Keratinocyte (primary cell): ENCODE data around the gene CLDN14.

ENCODE experiments used
- EZH2 ChIP-seq: IDR thresholded peaks from one replicate; pipeline ENCODE4 v1.6.1; 2012; ENCODE audit warnings: inconsistent platforms, mild to moderate bottlenecking, low read length, moderate library complexity
- TF ChIP-seq, protein P1 (sequence below), 3 experiments: IDR thresholded peaks in 1 of 3; conservative IDR thresholded peaks in 1 of 3; optimal IDR thresholded peaks in 1 of 3; 2 replicates in 2 of 3; 3 replicates in 1 of 3; pipeline versions ENCODE3 to v1.5.1; 2011; ENCODE audit warnings: low read length in 3 of 3, mild to moderate bottlenecking in 3 of 3, moderate library complexity in 2 of 3, control low read depth in 1 of 3, inconsistent platforms in 1 of 3; ENCODE audit not compliant: insufficient read depth in 2 of 3; ENCODE audit errors: extremely low read depth in 1 of 3

DNA sequence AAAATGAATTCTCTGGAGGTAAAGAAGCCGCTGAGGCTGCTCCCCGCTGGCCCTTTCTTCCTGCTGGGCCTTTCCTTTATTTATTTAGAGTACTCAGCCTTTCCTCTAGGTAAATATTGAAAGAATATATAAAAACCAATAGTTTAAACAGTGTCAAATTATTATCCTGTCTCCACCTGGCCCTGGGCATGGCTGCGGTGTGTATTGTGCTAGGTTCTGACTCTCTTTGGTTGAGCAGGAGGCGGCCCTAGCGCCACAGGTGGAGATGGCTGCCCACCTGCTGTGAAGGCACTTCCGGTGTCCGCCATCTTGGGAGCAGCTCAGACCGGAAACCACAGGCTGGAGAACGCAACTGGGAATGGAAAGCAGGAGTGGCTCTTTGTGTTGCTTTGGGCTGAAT is 29.0 kb upstream of the CLDN14 start:
- TF ChIP-seq, protein P1, sequence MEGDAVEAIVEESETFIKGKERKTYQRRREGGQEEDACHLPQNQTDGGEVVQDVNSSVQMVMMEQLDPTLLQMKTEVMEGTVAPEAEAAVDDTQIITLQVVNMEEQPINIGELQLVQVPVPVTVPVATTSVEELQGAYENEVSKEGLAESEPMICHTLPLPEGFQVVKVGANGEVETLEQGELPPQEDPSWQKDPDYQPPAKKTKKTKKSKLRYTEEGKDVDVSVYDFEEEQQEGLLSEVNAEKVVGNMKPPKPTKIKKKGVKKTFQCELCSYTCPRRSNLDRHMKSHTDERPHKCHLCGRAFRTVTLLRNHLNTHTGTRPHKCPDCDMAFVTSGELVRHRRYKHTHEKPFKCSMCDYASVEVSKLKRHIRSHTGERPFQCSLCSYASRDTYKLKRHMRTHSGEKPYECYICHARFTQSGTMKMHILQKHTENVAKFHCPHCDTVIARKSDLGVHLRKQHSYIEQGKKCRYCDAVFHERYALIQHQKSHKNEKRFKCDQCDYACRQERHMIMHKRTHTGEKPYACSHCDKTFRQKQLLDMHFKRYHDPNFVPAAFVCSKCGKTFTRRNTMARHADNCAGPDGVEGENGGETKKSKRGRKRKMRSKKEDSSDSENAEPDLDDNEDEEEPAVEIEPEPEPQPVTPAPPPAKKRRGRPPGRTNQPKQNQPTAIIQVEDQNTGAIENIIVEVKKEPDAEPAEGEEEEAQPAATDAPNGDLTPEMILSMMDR (optimal IDR thresholded peaks at IDR 0.05 in 1 of 3, IDR thresholded peaks at IDR 0.05 in 1 of 3, conservative IDR thresholded peaks at IDR 0.05 in 1 of 3; ENCODE audit: extremely low read depth in 1 of 3, insufficient read depth in 2 of 3, low read length in 3 of 3), result no peak
- TF ChIP-seq EZH2, result no peak
